NB4 (cell line): ENCODE results near the gene NLRP4.

ENCODE experiments used
- MYC ChIP-seq: IDR thresholded peaks from 2 replicates; pipeline ENCODE4 v1.6.1; 2011; ENCODE audit warnings: low read depth, low read length
- POLR2A ChIP-seq: IDR thresholded peaks from 2 replicates; pipeline ENCODE4 v1.6.1; 2011; ENCODE audit warnings: mild to moderate bottlenecking; ENCODE audit not compliant: insufficient read length; ENCODE audit errors: extremely low read depth
- TF ChIP-seq, protein P1 (sequence below): IDR thresholded peaks from one replicate; pipeline ENCODE4 v1.5.1; 2012; ENCODE audit warnings: low read depth, low read length

DNA sequence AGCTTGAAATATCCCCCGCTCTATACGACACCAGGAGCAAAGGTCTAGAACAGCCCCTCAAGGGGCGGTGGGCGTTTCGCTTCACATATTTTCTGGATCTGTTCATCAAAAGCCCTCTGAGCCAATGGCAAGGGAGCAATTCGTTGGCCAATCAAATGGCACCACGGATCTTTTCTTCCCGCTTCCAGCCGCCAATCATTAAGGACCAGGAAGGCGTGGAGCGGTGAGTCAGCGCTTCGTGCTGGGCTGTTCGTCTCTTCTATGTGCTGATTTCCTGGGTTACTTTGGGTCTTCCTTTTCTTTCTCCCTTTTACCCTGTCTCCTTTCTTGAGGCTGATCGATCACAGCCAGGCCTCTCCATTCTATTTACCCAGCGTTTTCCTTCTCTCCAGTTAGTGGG is at the start of gene NLRP4:
- TF ChIP-seq, protein P1, sequence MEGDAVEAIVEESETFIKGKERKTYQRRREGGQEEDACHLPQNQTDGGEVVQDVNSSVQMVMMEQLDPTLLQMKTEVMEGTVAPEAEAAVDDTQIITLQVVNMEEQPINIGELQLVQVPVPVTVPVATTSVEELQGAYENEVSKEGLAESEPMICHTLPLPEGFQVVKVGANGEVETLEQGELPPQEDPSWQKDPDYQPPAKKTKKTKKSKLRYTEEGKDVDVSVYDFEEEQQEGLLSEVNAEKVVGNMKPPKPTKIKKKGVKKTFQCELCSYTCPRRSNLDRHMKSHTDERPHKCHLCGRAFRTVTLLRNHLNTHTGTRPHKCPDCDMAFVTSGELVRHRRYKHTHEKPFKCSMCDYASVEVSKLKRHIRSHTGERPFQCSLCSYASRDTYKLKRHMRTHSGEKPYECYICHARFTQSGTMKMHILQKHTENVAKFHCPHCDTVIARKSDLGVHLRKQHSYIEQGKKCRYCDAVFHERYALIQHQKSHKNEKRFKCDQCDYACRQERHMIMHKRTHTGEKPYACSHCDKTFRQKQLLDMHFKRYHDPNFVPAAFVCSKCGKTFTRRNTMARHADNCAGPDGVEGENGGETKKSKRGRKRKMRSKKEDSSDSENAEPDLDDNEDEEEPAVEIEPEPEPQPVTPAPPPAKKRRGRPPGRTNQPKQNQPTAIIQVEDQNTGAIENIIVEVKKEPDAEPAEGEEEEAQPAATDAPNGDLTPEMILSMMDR: no peak
- no peak for TF ChIP-seq POLR2A
- TF ChIP-seq MYC: no peak
